RWPE1 (cell line): Measurements from ENCODE around the gene TRAF3.

Experiments
- CTCF ChIA-PET: fragments of 350-600 bp; sonication (Branson Sonifier 250); formaldehyde crosslinking; extraction: SDS; loops from one replicate; lab custom pipeline; 2021; lab: Yijun Ruan, JAX
- POLR2A ChIA-PET: fragments of 400-600 bp; formaldehyde crosslinking; extraction: SDS; loops from one replicate; lab custom pipeline; 2020; ENCODE audit warnings: antibody characterized with exemption; ENCODE audit not compliant: low non-redundant PET; lab: Yijun Ruan, JAX
- DNase-seq: peaks from one replicate; pipeline ENCODE4 v3.0.0; 2012; ENCODE audit warnings: low spot score
- H3K27ac ChIP-seq: fragments of 450-650 bp; 2 replicates; pipeline ENCODE4 v1.5.1; 2017
- CTCF ChIP-seq: fragments of 450-650 bp; conservative IDR thresholded peaks from 2 replicates; pipeline ENCODE4 v1.5.1; 2017; ENCODE audit warnings: low read depth, mild to moderate bottlenecking

The TRAF3 gene

GRCh38 chr14:102840771-102841528 is 63.7 kb downstream of the TRAF3 start:
- no peak for DNase-seq
- ChIA-PET CTCF (no interaction called here), POLR2A (no interaction called here)
- no peak for TF ChIP-seq CTCF
- H3K27ac ChIP-seq = no peak overlapping the region

- DNase-seq = no peak
- no peak overlapping the region for H3K27ac ChIP-seq
- POLR2A ChIA-PET = no interaction called here
- no peak for TF ChIP-seq CTCF
- CTCF ChIA-PET = interaction anchor here (1.1 kb wide), 1 partner anchor 75 kb away, joined by 3 read pairs; no protein-coding TSS in a partner anchor
Observed at GRCh38 chr14:102848830-102849525, 71.7 kb downstream of the TRAF3 start.

- ChIA-PET CTCF (interaction anchor here (0.6 to 1.1 kb wide), 2 partner anchors 12 to 75 kb away, joined by 3 read pairs; no protein-coding TSS in a partner anchor), POLR2A (no interaction called here)
- H3K27ac ChIP-seq = no peak overlapping the region
- TF ChIP-seq CTCF = no peak
- DNase-seq = no peak
Observed at GRCh38 chr14:102849526-102850379, 72.5 kb downstream of the TRAF3 start.

- no peak overlapping the region for H3K27ac ChIP-seq
- ChIA-PET CTCF (no interaction called here), POLR2A (no interaction called here)
- TF ChIP-seq CTCF = no peak
- DNase-seq = no peak
Observed at GRCh38 chr14:102853648-102854047, 76.4 kb downstream of the TRAF3 start.

- CTCF ChIA-PET = interaction anchor here (0.6 kb wide), 2 partner anchors 43 to 123 kb away, joined by 3 read pairs; no protein-coding TSS in a partner anchor
Observed at GRCh38 chr14:102854091-102854703, 76.9 kb downstream of the TRAF3 start.

More at GRCh38 chr14:102854091-102854703, 76.9 kb downstream of the TRAF3 start:
- no peak for TF ChIP-seq CTCF
- POLR2A ChIA-PET = no interaction called here
- DNase-seq = no peak
- H3K27ac ChIP-seq = no peak overlapping the region
